GM10248 (cell line): Measurements from ENCODE around the gene ZFYVE19.

Experiments used
- CTCF ChIA-PET: fragments of 300-600 bp; sonication (Branson Sonifier 250); formaldehyde crosslinking; extraction: SDS; loops from one replicate; lab custom pipeline; 2021; ENCODE audit warnings: antibody characterized with exemption; lab: Yijun Ruan, JAX
- POLR2A ChIA-PET: fragments of 350-650 bp; sonication (Branson Sonifier 250); formaldehyde crosslinking; extraction: SDS; loops from one replicate; lab custom pipeline; 2020; ENCODE audit warnings: antibody characterized with exemption; lab: Yijun Ruan, JAX
- DNase-seq: peaks from one replicate; pipeline ENCODE4 v3.0.0; 2012; ENCODE audit errors: extremely low spot score
- TF ChIP-seq, protein P1 (sequence below): IDR thresholded peaks from 2 replicates; pipeline ENCODE4 v1.5.1; 2012; ENCODE audit warnings: mild to moderate bottlenecking, low read depth; ENCODE audit errors: extremely low read depth, missing control alignments, control extremely low read depth

Gene ZFYVE19

DNA sequence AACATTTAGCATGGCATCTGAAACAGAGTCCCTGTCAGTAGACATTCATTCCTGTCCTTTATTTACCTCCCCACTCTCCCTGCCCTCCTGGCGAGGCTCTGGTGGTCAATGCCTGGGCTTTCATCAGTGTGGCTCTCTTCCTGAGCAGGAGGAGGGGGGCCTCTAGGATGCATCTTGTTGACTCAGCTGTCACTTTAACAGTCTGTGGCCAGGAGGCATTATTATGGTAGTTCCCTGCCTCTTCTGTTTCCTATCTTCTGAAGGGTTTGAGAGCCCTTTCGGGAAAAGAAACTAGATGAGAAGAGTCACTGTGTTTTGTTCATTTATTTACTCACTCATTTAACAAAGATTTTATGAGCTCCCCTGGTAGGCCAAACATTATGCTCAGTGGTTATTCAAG lies 24.0 kb downstream of the ZFYVE19 start:
- POLR2A ChIA-PET = interaction anchor here (0.6 kb wide), 1 partner anchor 12 kb away, joined by 3 read pairs; no protein-coding TSS in a partner anchor
- TF ChIP-seq, protein P1, sequence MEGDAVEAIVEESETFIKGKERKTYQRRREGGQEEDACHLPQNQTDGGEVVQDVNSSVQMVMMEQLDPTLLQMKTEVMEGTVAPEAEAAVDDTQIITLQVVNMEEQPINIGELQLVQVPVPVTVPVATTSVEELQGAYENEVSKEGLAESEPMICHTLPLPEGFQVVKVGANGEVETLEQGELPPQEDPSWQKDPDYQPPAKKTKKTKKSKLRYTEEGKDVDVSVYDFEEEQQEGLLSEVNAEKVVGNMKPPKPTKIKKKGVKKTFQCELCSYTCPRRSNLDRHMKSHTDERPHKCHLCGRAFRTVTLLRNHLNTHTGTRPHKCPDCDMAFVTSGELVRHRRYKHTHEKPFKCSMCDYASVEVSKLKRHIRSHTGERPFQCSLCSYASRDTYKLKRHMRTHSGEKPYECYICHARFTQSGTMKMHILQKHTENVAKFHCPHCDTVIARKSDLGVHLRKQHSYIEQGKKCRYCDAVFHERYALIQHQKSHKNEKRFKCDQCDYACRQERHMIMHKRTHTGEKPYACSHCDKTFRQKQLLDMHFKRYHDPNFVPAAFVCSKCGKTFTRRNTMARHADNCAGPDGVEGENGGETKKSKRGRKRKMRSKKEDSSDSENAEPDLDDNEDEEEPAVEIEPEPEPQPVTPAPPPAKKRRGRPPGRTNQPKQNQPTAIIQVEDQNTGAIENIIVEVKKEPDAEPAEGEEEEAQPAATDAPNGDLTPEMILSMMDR = no peak
- CTCF ChIA-PET = interaction anchor here (0.6 kb wide), 1 partner anchor 15 kb away, joined by 3 read pairs; no protein-coding TSS in a partner anchor
- no peak for DNase-seq

DNA sequence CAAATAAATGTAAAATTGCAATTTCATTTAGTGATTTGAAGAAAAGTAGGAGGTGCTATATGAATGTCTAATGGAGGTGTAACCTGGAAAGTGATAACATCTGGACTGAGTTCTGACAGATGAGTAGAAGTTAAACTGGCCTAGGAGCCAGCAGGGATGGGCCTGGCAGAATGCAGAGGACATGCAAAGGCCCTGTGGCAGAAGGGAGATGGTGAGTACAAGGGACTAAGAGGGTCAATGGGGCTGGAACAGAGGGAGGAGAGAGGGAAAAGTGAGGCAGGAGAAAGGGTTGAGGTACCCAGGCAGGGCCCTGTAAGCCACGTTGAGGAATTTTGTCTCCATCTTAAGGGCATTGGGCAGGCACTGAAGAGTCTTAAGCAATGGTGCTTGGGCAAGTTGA lies 25.0 kb downstream of the ZFYVE19 start:
- POLR2A ChIA-PET = no interaction called here
- DNase-seq = no peak
- TF ChIP-seq, protein P1 = no peak
- CTCF ChIA-PET = interaction anchor here (1.2 to 2.0 kb wide), 2 partner anchors 26 to 62 kb away, joined by 4 to 11 read pairs; partner anchors contain the start of gene VPS18

- POLR2A ChIA-PET = interaction anchor here (0.6 kb wide), 1 partner anchor 12 kb away, joined by 4 read pairs; no protein-coding TSS in a partner anchor
Measured at GRCh38 chr15:40832903-40833302, 26.0 kb downstream of the ZFYVE19 start.

DNA sequence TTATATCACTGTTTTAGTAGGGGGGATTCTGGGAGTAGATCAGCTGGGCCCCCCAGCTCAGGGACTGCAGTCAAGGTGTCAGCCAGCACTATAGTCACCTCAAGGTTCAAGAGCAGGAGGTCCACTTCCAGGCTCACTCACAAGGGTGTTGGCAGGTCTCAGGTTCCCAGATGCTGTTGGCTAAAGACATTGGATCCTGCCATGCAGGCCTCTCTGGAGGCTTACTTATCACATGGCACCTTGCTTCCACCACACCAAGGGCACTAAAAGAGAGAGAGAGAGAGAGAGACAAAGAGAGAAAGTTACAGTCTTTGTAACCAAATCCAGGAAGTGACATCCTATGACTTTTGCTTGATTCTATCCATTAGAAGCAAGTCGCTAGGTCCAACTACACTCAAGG lies 29.1 kb downstream of the ZFYVE19 start:
- no peak for DNase-seq
- CTCF ChIA-PET = interaction anchor here (1.7 kb wide), 1 partner anchor 68 kb away, joined by 4 read pairs; no protein-coding TSS in a partner anchor
- POLR2A ChIA-PET = no interaction called here
- TF ChIP-seq, protein P1 = no peak

More at GRCh38 chr15:40832903-40833302, 26.0 kb downstream of the ZFYVE19 start:
- DNase-seq = no peak
- TF ChIP-seq, protein P1 = no peak
- CTCF ChIA-PET = interaction anchor here (1.2 to 2.0 kb wide), 2 partner anchors 25 to 61 kb away, joined by 4 to 11 read pairs; partner anchors contain the start of gene VPS18

GRCh38 chr15:40838756-40839155 lies 31.9 kb downstream of the ZFYVE19 start:
- POLR2A ChIA-PET = interaction anchor here (0.6 kb wide), 1 partner anchor 1424 kb away, joined by 3 read pairs; no protein-coding TSS in a partner anchor
- no peak for DNase-seq
- TF ChIP-seq, protein P1 = no peak

GRCh38 chr15:40841741-40842140 lies 34.9 kb downstream of the ZFYVE19 start:
- ChIA-PET CTCF (no interaction called here), POLR2A (no interaction called here)
- no peak for DNase-seq
- TF ChIP-seq, protein P1 = no peak

More at GRCh38 chr15:40838756-40839155, 31.9 kb downstream of the ZFYVE19 start:
- CTCF ChIA-PET = interaction anchor here (1.0 to 1.8 kb wide), 4 partner anchors 9 to 103 kb away, joined by 3 to 5 read pairs (median 4); partner anchors contain the start of gene VPS18
